IPS-11a (cell line): ENCODE data around the gene TJP2.

ENCODE experiments used
- H3K4me3 ChIP-seq: one replicate; pipeline ENCODE4 v1.5.1; 2013; ENCODE audit warnings: low read depth, low read length, control low read depth

Gene TJP2

DNA sequence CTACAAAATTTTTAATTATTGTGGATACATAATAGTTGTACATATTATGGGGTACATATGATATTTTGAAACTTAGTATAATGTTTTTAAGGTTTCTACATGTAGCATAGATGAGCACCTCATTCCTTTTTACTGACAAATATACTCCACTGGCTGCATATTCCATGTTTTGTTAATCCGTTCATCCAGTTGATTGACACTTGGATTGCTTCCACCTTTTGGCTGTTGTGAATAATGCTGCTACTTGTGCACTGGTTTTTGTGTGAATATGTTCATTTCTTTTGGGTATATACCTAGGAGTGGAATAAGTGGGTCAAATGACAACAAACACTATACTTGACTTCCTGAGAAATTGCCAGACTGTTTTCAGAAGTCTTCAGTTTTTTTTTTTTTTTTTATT, 148.2 kb downstream of the TJP2 start:
- no peak overlapping the region for H3K4me3 ChIP-seq

GRCh38 chr9:69323861-69324260, 149.8 kb downstream of the TJP2 start:
- no peak overlapping the region for H3K4me3 ChIP-seq
